ENCODE results near the gene CLCN2. TPM values are rescaled to one million over a fixed set of nuclear protein-coding genes. Genes with fewer than 3 reads are reported as not detected.

Gene CLCN2
- total and polyA plus RNA-seq, 2 donors: 0.85 to 7.0 TPM

GRCh38 chr3:184389384-184389783, 28.0 kb upstream of the CLCN2 start:
- H3K4me3 ChIP-seq (ENCODE audit: low read length in 2 of 2): no peak overlapping the region
- H3K27ac ChIP-seq (ENCODE audit: low read depth in 1 of 2, low read length in 1 of 2): no peak overlapping the region
- no peaks in the 10 kb centered on the region for H3K36me3 ChIP-seq (ENCODE audit: control insufficient read depth in 2 of 2, insufficient read depth in 2 of 2, low read length in 1 of 2)
- no peaks in the 10 kb centered on the region for H3K9me3 ChIP-seq (ENCODE audit: control insufficient read depth in 2 of 2, insufficient read depth in 1 of 2, low read length in 1 of 2)
- H3K4me1 ChIP-seq (ENCODE audit: control insufficient read depth in 2 of 2, insufficient read depth in 2 of 2, low read length in 2 of 2): no peaks in the 10 kb centered on the region
- no peak for DNase-seq (ENCODE audit: low read depth in 6 of 9, low spot score in 9 of 9)
- 77% methylated on average over 5 of the region's 5 CpGs for WGBS
- peaks cover 0 to 58% of the 10 kb centered on the region in 2 donors for H3K27me3 ChIP-seq (ENCODE audit: control insufficient read depth in 2 of 2, insufficient read depth in 1 of 2, low read length in 1 of 2)

GRCh38 chr3:184388936-184389230, 27.5 kb upstream of the CLCN2 start:
- no peak for DNase-seq (ENCODE audit: low read depth in 6 of 9, low spot score in 9 of 9)
- H3K4me1 ChIP-seq (ENCODE audit: control insufficient read depth in 2 of 2, insufficient read depth in 2 of 2, low read length in 2 of 2): no peaks in the 10 kb centered on the region
- H3K27ac ChIP-seq (ENCODE audit: low read depth in 1 of 2, low read length in 1 of 2): no peak overlapping the region
- no peaks in the 10 kb centered on the region for H3K36me3 ChIP-seq (ENCODE audit: control insufficient read depth in 2 of 2, insufficient read depth in 2 of 2, low read length in 1 of 2)
- WGBS: 89% methylated on average over 8 of the region's 8 CpGs
- H3K4me3 ChIP-seq (ENCODE audit: low read length in 2 of 2): no peak overlapping the region
- no peaks in the 10 kb centered on the region for H3K9me3 ChIP-seq (ENCODE audit: control insufficient read depth in 2 of 2, insufficient read depth in 1 of 2, low read length in 1 of 2)
- H3K27me3 ChIP-seq (ENCODE audit: control insufficient read depth in 2 of 2, insufficient read depth in 1 of 2, low read length in 1 of 2): peaks cover 0 to 63% of the 10 kb centered on the region in 2 donors

- peaks cover under 1 to 67% of the 10 kb centered on the region in 2 donors for H3K27me3 ChIP-seq (ENCODE audit: control insufficient read depth in 2 of 2, insufficient read depth in 1 of 2, low read length in 1 of 2)
- H3K4me1 ChIP-seq (ENCODE audit: control insufficient read depth in 2 of 2, insufficient read depth in 2 of 2, low read length in 2 of 2): no peaks in the 10 kb centered on the region
- no peaks in the 10 kb centered on the region for H3K9me3 ChIP-seq (ENCODE audit: control insufficient read depth in 2 of 2, insufficient read depth in 1 of 2, low read length in 1 of 2)
- no peaks in the 10 kb centered on the region for H3K36me3 ChIP-seq (ENCODE audit: control insufficient read depth in 2 of 2, insufficient read depth in 2 of 2, low read length in 1 of 2)
- no peak overlapping the region for H3K27ac ChIP-seq (ENCODE audit: low read depth in 1 of 2, low read length in 1 of 2)
- 84% methylated on average over 8 of the region's 8 CpGs for WGBS
- DNase-seq (ENCODE audit: low read depth in 6 of 9, low spot score in 9 of 9): no peak
- H3K4me3 ChIP-seq (ENCODE audit: low read length in 2 of 2): no peak overlapping the region
These were observed 26.9 kb upstream of the CLCN2 start for GRCh38 chr3:184388164-184388935.

- Histone ChIP-seq H3K9me3 (ENCODE audit: control insufficient read depth in 2 of 2, insufficient read depth in 1 of 2, low read length in 1 of 2) (no peaks in the 10 kb centered on the region), H3K4me1 (ENCODE audit: control insufficient read depth in 2 of 2, insufficient read depth in 2 of 2, low read length in 2 of 2) (no peaks in the 10 kb centered on the region), H3K36me3 (ENCODE audit: control insufficient read depth in 2 of 2, insufficient read depth in 2 of 2, low read length in 1 of 2) (no peaks in the 10 kb centered on the region), H3K27ac (ENCODE audit: low read depth in 1 of 2, low read length in 1 of 2) (no peak overlapping the region), H3K4me3 (ENCODE audit: low read length in 2 of 2) (no peak overlapping the region), H3K27me3 (ENCODE audit: control insufficient read depth in 2 of 2, insufficient read depth in 1 of 2, low read length in 1 of 2) (peaks cover 11 to 78% of the 10 kb centered on the region in 2 donors)
- DNase-seq (ENCODE audit: low read depth in 6 of 9, low spot score in 9 of 9): no peak
- 96% methylated on average over 12 of the region's 12 CpGs for WGBS
These were observed 25.8 kb upstream of the CLCN2 start for GRCh38 chr3:184387174-184387714.

GRCh38 chr3:184386047-184386806, 24.8 kb upstream of the CLCN2 start:
- H3K4me3 ChIP-seq (ENCODE audit: low read length in 2 of 2): no peak overlapping the region

GRCh38 chr3:184384856-184385422, 23.5 kb upstream of the CLCN2 start:
- no peak for DNase-seq (ENCODE audit: low read depth in 6 of 9, low spot score in 9 of 9)
- peaks cover 29 to 89% of the 10 kb centered on the region in 2 donors for H3K27me3 ChIP-seq (ENCODE audit: control insufficient read depth in 2 of 2, insufficient read depth in 1 of 2, low read length in 1 of 2)
- no peak overlapping the region for H3K27ac ChIP-seq (ENCODE audit: low read depth in 1 of 2, low read length in 1 of 2)
- no peaks in the 10 kb centered on the region for H3K36me3 ChIP-seq (ENCODE audit: control insufficient read depth in 2 of 2, insufficient read depth in 2 of 2, low read length in 1 of 2)
- WGBS: 96% methylated on average over 8 of the region's 8 CpGs
- H3K4me1 ChIP-seq (ENCODE audit: control insufficient read depth in 2 of 2, insufficient read depth in 2 of 2, low read length in 2 of 2): peaks cover 3 to 7% of the 10 kb centered on the region in 2 donors
- no peaks in the 10 kb centered on the region for H3K9me3 ChIP-seq (ENCODE audit: control insufficient read depth in 2 of 2, insufficient read depth in 1 of 2, low read length in 1 of 2)
- no peak overlapping the region for H3K4me3 ChIP-seq (ENCODE audit: low read length in 2 of 2)

More at GRCh38 chr3:184386047-184386806, 24.8 kb upstream of the CLCN2 start:
- Histone ChIP-seq H3K4me1 (ENCODE audit: control insufficient read depth in 2 of 2, insufficient read depth in 2 of 2, low read length in 2 of 2) (peaks cover 0 to 4% of the 10 kb centered on the region in 2 donors), H3K27me3 (ENCODE audit: control insufficient read depth in 2 of 2, insufficient read depth in 1 of 2, low read length in 1 of 2) (peaks cover 20 to 85% of the 10 kb centered on the region in 2 donors), H3K27ac (ENCODE audit: low read depth in 1 of 2, low read length in 1 of 2) (no peak overlapping the region), H3K36me3 (ENCODE audit: control insufficient read depth in 2 of 2, insufficient read depth in 2 of 2, low read length in 1 of 2) (no peaks in the 10 kb centered on the region), H3K9me3 (ENCODE audit: control insufficient read depth in 2 of 2, insufficient read depth in 1 of 2, low read length in 1 of 2) (no peaks in the 10 kb centered on the region)
- no peak for DNase-seq (ENCODE audit: low read depth in 6 of 9, low spot score in 9 of 9)
- WGBS: 70% methylated on average over 37 of the region's 37 CpGs

- Histone ChIP-seq H3K4me1 (ENCODE audit: control insufficient read depth in 2 of 2, insufficient read depth in 2 of 2, low read length in 2 of 2) (peaks cover 3 to 7% of the 10 kb centered on the region in 2 donors), H3K27me3 (ENCODE audit: control insufficient read depth in 2 of 2, insufficient read depth in 1 of 2, low read length in 1 of 2) (peaks cover 35 to 87% of the 10 kb centered on the region in 2 donors), H3K36me3 (ENCODE audit: control insufficient read depth in 2 of 2, insufficient read depth in 2 of 2, low read length in 1 of 2) (no peaks in the 10 kb centered on the region), H3K27ac (ENCODE audit: low read depth in 1 of 2, low read length in 1 of 2) (no peak overlapping the region), H3K4me3 (ENCODE audit: low read length in 2 of 2) (no peak overlapping the region), H3K9me3 (ENCODE audit: control insufficient read depth in 2 of 2, insufficient read depth in 1 of 2, low read length in 1 of 2) (no peaks in the 10 kb centered on the region)
- DNase-seq (ENCODE audit: low read depth in 6 of 9, low spot score in 9 of 9): no peak
- 85% methylated on average over 9 of the region's 9 CpGs for WGBS
These were observed 22.9 kb upstream of the CLCN2 start for GRCh38 chr3:184384342-184384741.

- Histone ChIP-seq H3K27ac (ENCODE audit: low read depth in 1 of 2, low read length in 1 of 2) (no peak overlapping the region), H3K4me1 (ENCODE audit: control insufficient read depth in 2 of 2, insufficient read depth in 2 of 2, low read length in 2 of 2) (peaks cover 3 to 8% of the 10 kb centered on the region in 2 donors), H3K27me3 (ENCODE audit: control insufficient read depth in 2 of 2, insufficient read depth in 1 of 2, low read length in 1 of 2) (peaks cover 46 to 88% of the 10 kb centered on the region in 2 donors), H3K4me3 (ENCODE audit: low read length in 2 of 2) (no peak overlapping the region), H3K36me3 (ENCODE audit: control insufficient read depth in 2 of 2, insufficient read depth in 2 of 2, low read length in 1 of 2) (no peaks in the 10 kb centered on the region), H3K9me3 (ENCODE audit: control insufficient read depth in 2 of 2, insufficient read depth in 1 of 2, low read length in 1 of 2) (no peaks in the 10 kb centered on the region)
- WGBS: 95% methylated on average over 15 of the region's 15 CpGs
- no peak for DNase-seq (ENCODE audit: low read depth in 6 of 9, low spot score in 9 of 9)
These were observed 21.8 kb upstream of the CLCN2 start for GRCh38 chr3:184383033-184383740.
